ENCODE measurements around the gene DGKG. TPM values are rescaled to one million over a fixed set of nuclear protein-coding genes. Genes with fewer than 3 reads are reported as not detected.
A peak's percentile ranks its signal among the peaks of the same experiment; 100 is the strongest.

Gene DGKG
- total RNA-seq, 6 experiments from 2014 or later, result 1.5 to 3.6 (median 2.0) TPM

DNA sequence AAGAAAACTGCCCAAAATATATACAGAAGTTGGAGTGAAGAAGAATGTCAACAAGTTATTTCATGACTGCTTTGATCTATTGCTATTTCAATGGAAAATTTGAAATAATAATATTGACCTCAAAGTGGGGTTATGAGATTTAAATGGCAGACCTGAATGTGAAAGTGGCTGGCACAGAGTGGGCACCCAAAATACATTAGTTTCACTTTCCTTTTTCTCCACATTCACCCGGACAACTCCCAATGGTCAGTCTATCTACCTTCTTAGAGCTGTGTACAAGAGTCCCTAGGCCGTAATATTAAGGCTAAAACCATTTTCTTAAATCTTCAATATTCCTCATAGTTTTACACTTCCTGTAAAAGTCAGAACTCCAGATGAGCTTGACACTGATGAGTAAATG lies 191.5 kb downstream of the DGKG start:
- WGBS (ENCODE audit: insufficient coverage, low coverage, low lambda C conversion rate, missing lambda C conversion rate), result 16% methylated on average over 2 of the region's 2 CpGs
- intact Hi-C loops (cut with DNase I), result no loop called here
- ATAC-seq, result no peak

DNA sequence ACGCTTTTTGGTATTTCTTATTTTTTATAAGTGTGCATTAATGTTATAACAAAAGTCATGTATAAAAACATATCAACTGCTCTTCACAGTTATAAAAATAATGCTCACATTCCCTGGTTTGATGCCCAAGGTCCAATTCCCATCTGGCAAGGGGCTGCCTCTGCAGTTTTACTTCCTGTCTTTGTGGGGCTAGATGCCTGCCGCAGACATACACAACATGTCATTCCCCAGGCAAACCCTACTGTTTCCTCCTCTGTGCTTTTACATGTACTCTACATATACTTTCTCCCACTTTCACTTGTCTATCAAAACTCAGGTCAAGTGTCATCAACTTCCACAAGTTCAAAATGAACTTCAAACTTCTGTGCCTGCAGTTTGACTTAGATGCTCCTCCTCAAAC lies 192.7 kb downstream of the DGKG start:
- DNase-seq (no peak), ATAC-seq (peak in 1 of 4 donors; percentile 44)
- intact Hi-C loops (cut with DNase I), result no loop called here
- no peaks in the 10 kb centered on the region for H3K4me1 ChIP-seq
- WGBS (ENCODE audit: insufficient coverage, low coverage, low lambda C conversion rate, missing lambda C conversion rate), result 70% methylated on average over 2 of the region's 2 CpGs
- H3K36me3 ChIP-seq, result no peaks in the 10 kb centered on the region
- no peaks in the 10 kb centered on the region for H3K9me3 ChIP-seq
- TF ChIP-seq, protein P1, sequence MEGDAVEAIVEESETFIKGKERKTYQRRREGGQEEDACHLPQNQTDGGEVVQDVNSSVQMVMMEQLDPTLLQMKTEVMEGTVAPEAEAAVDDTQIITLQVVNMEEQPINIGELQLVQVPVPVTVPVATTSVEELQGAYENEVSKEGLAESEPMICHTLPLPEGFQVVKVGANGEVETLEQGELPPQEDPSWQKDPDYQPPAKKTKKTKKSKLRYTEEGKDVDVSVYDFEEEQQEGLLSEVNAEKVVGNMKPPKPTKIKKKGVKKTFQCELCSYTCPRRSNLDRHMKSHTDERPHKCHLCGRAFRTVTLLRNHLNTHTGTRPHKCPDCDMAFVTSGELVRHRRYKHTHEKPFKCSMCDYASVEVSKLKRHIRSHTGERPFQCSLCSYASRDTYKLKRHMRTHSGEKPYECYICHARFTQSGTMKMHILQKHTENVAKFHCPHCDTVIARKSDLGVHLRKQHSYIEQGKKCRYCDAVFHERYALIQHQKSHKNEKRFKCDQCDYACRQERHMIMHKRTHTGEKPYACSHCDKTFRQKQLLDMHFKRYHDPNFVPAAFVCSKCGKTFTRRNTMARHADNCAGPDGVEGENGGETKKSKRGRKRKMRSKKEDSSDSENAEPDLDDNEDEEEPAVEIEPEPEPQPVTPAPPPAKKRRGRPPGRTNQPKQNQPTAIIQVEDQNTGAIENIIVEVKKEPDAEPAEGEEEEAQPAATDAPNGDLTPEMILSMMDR (IDR thresholded peaks at IDR 0.05), result no peak
- TF ChIP-seq POLR2A (IDR thresholded peaks at IDR 0.05), result no peak
- H3K27me3 ChIP-seq, result no peaks in the 10 kb centered on the region
- no peak overlapping the region for H3K27ac ChIP-seq
- H3K4me3 ChIP-seq, result no peak overlapping the region

More for the DNA sequence above, 191.5 kb downstream of the DGKG start:
- H3K27me3 ChIP-seq, result no peaks in the 10 kb centered on the region
- TF ChIP-seq POLR2A (IDR thresholded peaks at IDR 0.05), result no peak
- TF ChIP-seq, protein P1 (IDR thresholded peaks at IDR 0.05), result no peak
- no peak for DNase-seq
- H3K27ac ChIP-seq, result no peak overlapping the region
- no peak overlapping the region for H3K4me3 ChIP-seq
- no peaks in the 10 kb centered on the region for H3K36me3 ChIP-seq
- H3K4me1 ChIP-seq, result no peaks in the 10 kb centered on the region
- no peaks in the 10 kb centered on the region for H3K9me3 ChIP-seq

DNA sequence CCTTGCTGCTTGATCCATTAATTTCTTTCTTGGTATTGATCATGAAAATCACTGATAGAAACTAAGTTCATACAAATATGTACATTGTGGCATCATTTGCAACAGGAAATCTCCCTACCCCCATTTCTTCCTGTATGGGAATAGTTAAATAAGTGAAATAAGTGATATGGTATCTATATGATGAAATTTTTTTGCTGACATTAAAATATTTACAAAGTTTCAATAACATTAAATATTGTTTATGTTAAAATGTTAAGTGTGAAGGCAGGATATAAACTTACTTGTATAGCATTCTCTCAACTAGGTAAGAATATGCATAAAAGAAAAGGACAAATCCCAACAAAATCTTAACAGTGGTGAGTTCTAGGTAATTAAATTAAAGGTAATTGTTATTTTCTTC lies 193.1 kb downstream of the DGKG start:
- H3K4me1 ChIP-seq, result no peaks in the 10 kb centered on the region
- ATAC-seq, result no peak
- no peaks in the 10 kb centered on the region for H3K9me3 ChIP-seq
- no peak for TF ChIP-seq POLR2A (IDR thresholded peaks at IDR 0.05)
- TF ChIP-seq, protein P1 (IDR thresholded peaks at IDR 0.05), result no peak
- no peak for DNase-seq
- H3K27me3 ChIP-seq, result no peaks in the 10 kb centered on the region
- H3K36me3 ChIP-seq, result no peaks in the 10 kb centered on the region
- intact Hi-C loops (cut with DNase I), result no loop called here
- no peak overlapping the region for H3K4me3 ChIP-seq
- no peak overlapping the region for H3K27ac ChIP-seq

DNA sequence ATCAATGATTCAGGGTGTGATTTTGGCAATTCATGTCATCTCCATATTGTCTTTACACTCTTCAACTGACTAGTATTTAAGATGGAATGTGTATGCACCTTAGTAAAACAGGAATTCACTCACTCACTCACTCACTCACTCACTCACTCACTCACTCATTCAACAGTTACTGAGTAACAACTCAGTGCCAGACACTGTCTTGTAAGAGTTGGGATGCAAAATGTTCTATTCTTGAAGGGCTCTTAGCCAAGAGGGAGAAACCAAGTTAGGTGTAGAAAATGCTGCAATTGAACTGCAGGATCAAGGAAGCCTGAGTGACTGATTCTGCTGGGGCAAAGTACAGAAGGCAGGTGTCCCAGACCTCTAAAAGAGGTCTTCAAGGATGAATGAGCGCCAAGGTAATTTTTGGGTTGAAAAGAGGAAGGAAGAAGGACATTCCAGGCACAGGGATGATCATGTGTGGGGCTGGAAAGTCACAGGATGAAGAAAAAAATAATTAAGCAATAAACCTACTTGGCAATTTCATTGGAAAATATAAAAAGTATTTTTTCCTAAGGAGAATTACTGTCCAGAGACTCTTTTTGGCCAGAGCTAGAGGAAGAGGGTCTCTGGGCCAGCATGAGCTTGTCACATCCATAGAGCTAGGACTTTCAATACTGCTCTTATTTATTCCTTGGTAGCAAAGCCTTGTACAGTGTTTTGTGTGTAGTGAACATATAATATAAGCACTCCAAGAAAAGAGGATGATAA lies 194.2 kb downstream of the DGKG start:
- ATAC-seq (no peak), DNase-seq (no peak)
- Histone ChIP-seq H3K4me3 (no peak overlapping the region), H3K9me3 (no peaks in the 10 kb centered on the region), H3K27ac (no peak overlapping the region), H3K27me3 (no peaks in the 10 kb centered on the region), H3K4me1 (no peaks in the 10 kb centered on the region), H3K36me3 (no peaks in the 10 kb centered on the region)
- intact Hi-C loops (cut with DNase I), result no loop called here
- TF ChIP-seq, protein P1 (IDR thresholded peaks at IDR 0.05), result no peak
- TF ChIP-seq POLR2A (IDR thresholded peaks at IDR 0.05), result no peak
- 90% methylated on average over 1 of the region's 1 CpG for WGBS (ENCODE audit: insufficient coverage, low coverage, low lambda C conversion rate, missing lambda C conversion rate)

Data from right lobe of liver (tissue), 6 donors.